DMS79 (cell line): ENCODE results near the gene RPS27.

Experiments used
- DNase-seq: peaks from one replicate; lab custom pipeline; 2025; lab: John Stamatoyannopoulos, UW

RPS27 gene

GRCh38 chr1:153990468-153991150 is at the start of gene RPS27:
Gene RPS27 (plus strand): TSS chr1:153990762. CDS start chr1:153990797, 35 bp downstream.
- DNase-seq = peak; percentile 95

- DNase-seq = no peak
Measured at GRCh38 chr1:153941826-153942725, 48.5 kb upstream of the RPS27 start.

GRCh38 chr1:153942766-153943549 is 47.6 kb upstream of the RPS27 start:
- DNase-seq = no peak

GRCh38 chr1:153944005-153944826 is 46.3 kb upstream of the RPS27 start:
- DNase-seq = no peak

GRCh38 chr1:153944827-153945117 is 45.8 kb upstream of the RPS27 start:
- no peak for DNase-seq

GRCh38 chr1:153945131-153945794 is 45.3 kb upstream of the RPS27 start:
- no peak for DNase-seq

GRCh38 chr1:153945795-153946621 is 44.6 kb upstream of the RPS27 start:
- DNase-seq = no peak

- DNase-seq = peak; percentile 55
Measured at GRCh38 chr1:153946622-153947241, 43.8 kb upstream of the RPS27 start, which contains the start of gene DENND4B. Gene DENND4B (minus strand): TSS chr1:153946718. CDS start chr1:153944374, 2,344 bp downstream.

GRCh38 chr1:153951183-153951582 is 39.4 kb upstream of the RPS27 start:
- DNase-seq = no peak

GRCh38 chr1:153951801-153952200 is 38.8 kb upstream of the RPS27 start:
- no peak for DNase-seq

- no peak for DNase-seq
Measured at GRCh38 chr1:153953859-153954365, 36.6 kb upstream of the RPS27 start.

GRCh38 chr1:153954826-153955225 is 35.7 kb upstream of the RPS27 start:
- no peak for DNase-seq

GRCh38 chr1:153956997-153957715 is 33.4 kb upstream of the RPS27 start:
- DNase-seq = no peak

- no peak for DNase-seq
Measured at GRCh38 chr1:153957744-153958110, 32.8 kb upstream of the RPS27 start.

GRCh38 chr1:153958111-153958960 is 32.2 kb upstream of the RPS27 start, which contains the start of gene CRTC2:
Gene CRTC2 (minus strand): TSS chr1:153958612. CDS start chr1:153958497, 115 bp downstream.
- DNase-seq = peak; percentile 98

- no peak for DNase-seq
Measured at GRCh38 chr1:153958961-153959260, 31.7 kb upstream of the RPS27 start.

GRCh38 chr1:153959454-153959853 is 31.1 kb upstream of the RPS27 start:
- DNase-seq = no peak

- no peak for DNase-seq
Measured at GRCh38 chr1:153960206-153960605, 30.4 kb upstream of the RPS27 start.
